Keratinocyte (primary cell): ENCODE measurements around the gene PIK3CG.

Experiments
- CTCF ChIP-seq, 3 experiments: IDR thresholded peaks in 1 of 3; conservative IDR thresholded peaks in 1 of 3; optimal IDR thresholded peaks in 1 of 3; 2 replicates in 2 of 3; 3 replicates in 1 of 3; pipeline versions ENCODE3 to v1.5.1; 2011; ENCODE audit warnings: low read length in 3 of 3, mild to moderate bottlenecking in 3 of 3, moderate library complexity in 2 of 3, control low read depth in 1 of 3, inconsistent platforms in 1 of 3; ENCODE audit not compliant: insufficient read depth in 2 of 3; ENCODE audit errors: extremely low read depth in 1 of 3
- EZH2 ChIP-seq: IDR thresholded peaks from one replicate; pipeline ENCODE4 v1.6.1; 2012; ENCODE audit warnings: inconsistent platforms, mild to moderate bottlenecking, low read length, moderate library complexity

- no peak for TF ChIP-seq CTCF (optimal IDR thresholded peaks at IDR 0.05 in 1 of 3, IDR thresholded peaks at IDR 0.05 in 1 of 3, conservative IDR thresholded peaks at IDR 0.05 in 1 of 3; ENCODE audit: extremely low read depth in 1 of 3, insufficient read depth in 2 of 3, low read length in 3 of 3)
- TF ChIP-seq EZH2: no peak
Observed at GRCh38 chr7:106829496-106829895, 35.6 kb upstream of the PIK3CG start.
